ENCODE results near the gene IL31RA.

DNA sequence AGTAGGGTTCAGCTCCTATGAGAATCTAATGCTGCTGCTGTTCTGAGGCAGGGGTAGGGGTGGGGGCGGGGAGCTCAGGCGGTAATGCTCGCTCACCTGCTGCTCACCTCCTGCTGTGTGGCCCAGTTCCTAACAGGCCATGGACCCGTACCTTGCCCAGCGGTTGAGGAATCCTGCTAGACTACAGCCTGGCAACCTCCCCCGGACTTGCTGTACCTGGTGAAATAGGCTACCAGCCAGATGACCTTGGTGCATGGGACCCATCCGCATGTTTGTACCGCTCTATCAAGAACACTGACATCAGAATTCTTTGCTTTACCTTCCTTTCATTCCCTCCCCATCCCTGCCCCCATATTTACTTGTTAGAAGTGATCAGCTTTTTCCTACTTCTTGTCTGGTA, 15.3 kb downstream of the IL31RA start:
- TF ChIP-seq, protein P1, sequence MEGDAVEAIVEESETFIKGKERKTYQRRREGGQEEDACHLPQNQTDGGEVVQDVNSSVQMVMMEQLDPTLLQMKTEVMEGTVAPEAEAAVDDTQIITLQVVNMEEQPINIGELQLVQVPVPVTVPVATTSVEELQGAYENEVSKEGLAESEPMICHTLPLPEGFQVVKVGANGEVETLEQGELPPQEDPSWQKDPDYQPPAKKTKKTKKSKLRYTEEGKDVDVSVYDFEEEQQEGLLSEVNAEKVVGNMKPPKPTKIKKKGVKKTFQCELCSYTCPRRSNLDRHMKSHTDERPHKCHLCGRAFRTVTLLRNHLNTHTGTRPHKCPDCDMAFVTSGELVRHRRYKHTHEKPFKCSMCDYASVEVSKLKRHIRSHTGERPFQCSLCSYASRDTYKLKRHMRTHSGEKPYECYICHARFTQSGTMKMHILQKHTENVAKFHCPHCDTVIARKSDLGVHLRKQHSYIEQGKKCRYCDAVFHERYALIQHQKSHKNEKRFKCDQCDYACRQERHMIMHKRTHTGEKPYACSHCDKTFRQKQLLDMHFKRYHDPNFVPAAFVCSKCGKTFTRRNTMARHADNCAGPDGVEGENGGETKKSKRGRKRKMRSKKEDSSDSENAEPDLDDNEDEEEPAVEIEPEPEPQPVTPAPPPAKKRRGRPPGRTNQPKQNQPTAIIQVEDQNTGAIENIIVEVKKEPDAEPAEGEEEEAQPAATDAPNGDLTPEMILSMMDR (IDR thresholded peaks at IDR 0.05; ENCODE audit: low read depth, low read length, poor library complexity, severe bottlenecking): no peak
- no peak for TF ChIP-seq EZH2phosphoT487 (IDR thresholded peaks at IDR 0.05; ENCODE audit: borderline replicate concordance, low read length)
